ENCODE results near the gene CLEC16A.

The CLEC16A gene

DNA sequence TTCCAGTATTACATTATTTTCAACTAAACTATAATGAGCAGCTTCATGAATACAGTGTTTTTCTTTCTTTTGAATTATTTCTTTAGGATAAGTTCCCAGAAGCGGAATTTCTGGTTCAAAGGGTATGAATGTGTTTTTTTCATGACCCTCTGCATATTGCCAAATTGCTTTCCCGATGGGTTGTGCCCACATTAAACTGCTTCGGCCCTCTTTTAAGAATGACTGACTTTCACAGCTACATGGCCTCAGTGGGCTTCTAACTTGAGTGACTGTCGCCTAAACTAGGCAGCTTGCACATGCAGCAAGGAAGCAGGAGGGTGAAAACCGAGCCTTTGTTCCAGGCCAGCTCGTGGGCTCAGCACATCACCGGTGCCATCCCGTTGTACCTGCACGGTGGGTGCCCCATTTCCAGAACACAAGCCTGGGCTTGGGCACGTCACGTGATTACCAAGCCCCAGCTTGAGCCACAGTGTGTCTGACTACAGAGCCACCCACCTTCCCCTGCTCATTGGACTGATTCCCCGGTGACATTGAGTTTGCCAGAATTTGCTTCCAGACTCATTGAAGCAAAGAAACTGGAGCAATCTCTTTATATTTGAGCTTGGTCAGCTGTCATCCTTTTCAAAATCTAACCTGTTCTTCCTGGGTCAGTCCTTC is 112.8 kb downstream of the CLEC16A start:
- FAIRE-seq: no peak
- no peak for DNase-seq (ENCODE audit: insufficient read length, low spot score)
- no peak for TF ChIP-seq POLR2A (IDR thresholded peaks at IDR 0.05; ENCODE audit: low read depth, low read length)

DNA sequence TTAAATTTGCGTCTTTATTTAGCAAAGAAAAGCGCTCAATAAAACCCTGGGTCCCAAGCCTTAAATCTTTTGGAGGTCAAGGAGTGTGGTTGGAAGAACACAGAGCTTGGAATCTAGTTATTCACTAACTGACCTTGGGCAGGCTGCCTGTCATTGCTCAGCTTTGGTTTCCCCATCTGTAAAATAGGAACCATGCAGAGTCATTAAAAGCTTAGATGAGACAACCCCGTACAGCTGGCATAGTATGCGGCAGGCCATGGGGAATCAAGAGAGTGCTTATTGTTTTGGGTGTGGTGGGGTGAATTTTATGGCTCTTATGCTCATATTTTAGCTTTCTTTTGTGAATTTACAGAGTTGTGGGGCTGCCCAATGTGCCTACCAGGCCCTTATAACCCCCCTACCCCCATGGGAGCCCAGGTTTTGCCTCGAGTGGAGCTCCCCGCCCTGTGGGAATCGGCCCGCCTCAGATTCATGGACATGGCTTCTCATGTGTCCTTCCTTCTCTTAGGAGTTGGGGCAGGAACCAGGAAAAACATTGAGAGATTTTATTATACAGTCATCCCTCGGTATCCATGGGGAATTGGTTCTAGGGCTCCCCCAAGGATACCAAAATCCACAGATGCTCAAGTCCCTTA is 113.5 kb downstream of the CLEC16A start:
- FAIRE-seq (no peak), DNase-seq (ENCODE audit: insufficient read length, low spot score) (no peak)
- no peak for TF ChIP-seq POLR2A (IDR thresholded peaks at IDR 0.05; ENCODE audit: low read depth, low read length)

GRCh38 chr16:11058832-11059231 is 114.5 kb downstream of the CLEC16A start:
- no peak for DNase-seq (ENCODE audit: insufficient read length, low spot score)
- FAIRE-seq: no peak
- TF ChIP-seq POLR2A (IDR thresholded peaks at IDR 0.05; ENCODE audit: low read depth, low read length): no peak

- no peak for DNase-seq (ENCODE audit: insufficient read length, low spot score)
- FAIRE-seq: no peak
- TF ChIP-seq POLR2A (IDR thresholded peaks at IDR 0.05; ENCODE audit: low read depth, low read length): no peak
Observed at GRCh38 chr16:11059588-11059987, 115.2 kb downstream of the CLEC16A start.

- FAIRE-seq (no peak), DNase-seq (ENCODE audit: insufficient read length, low spot score) (no peak)
- TF ChIP-seq POLR2A (IDR thresholded peaks at IDR 0.05; ENCODE audit: low read depth, low read length): no peak
Observed at GRCh38 chr16:11060364-11060763, 116.0 kb downstream of the CLEC16A start.

- DNase-seq (ENCODE audit: insufficient read length, low spot score): no peak
- TF ChIP-seq POLR2A (IDR thresholded peaks at IDR 0.05; ENCODE audit: low read depth, low read length): no peak
- no peak for FAIRE-seq
Observed at GRCh38 chr16:11060842-11061241, 116.5 kb downstream of the CLEC16A start.

DNA sequence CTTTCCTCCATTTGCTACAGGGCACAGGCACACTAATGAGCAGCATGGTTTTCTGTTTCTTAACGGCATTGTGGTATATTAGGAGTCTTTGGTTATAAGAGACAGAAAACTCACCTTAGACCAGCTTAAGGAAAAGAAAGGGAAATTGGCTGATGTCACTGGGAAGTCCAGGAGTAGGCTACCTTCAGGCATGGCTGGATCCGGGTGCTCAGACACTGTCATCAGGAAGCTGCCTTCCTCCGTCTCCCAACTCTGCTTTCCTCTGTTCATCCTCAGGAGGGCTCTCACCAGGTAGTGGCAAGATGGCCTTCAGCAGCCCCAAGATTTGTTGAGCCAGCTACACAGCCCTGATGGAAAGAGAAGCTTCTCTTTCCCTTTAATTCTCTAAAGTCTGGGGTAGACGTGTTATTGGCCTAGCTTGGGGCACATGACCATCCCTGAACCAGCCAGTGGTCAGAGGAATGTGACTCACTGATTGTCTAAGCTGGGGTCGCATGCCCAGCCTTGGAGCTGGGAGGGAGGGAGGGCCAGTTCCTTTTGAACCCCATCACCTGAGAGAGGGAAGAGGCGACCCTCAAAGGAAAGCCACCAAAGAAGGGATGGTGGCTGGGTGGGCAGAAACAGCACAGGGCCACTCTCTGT is 117.4 kb downstream of the CLEC16A start:
- no peak for TF ChIP-seq POLR2A (IDR thresholded peaks at IDR 0.05; ENCODE audit: low read depth, low read length)
- no peak for FAIRE-seq
- DNase-seq (ENCODE audit: insufficient read length, low spot score): no peak

- FAIRE-seq: no peak
- TF ChIP-seq POLR2A (IDR thresholded peaks at IDR 0.05; ENCODE audit: low read depth, low read length): no peak
- no peak for DNase-seq (ENCODE audit: insufficient read length, low spot score)
Observed at GRCh38 chr16:11063448-11064201, 119.3 kb downstream of the CLEC16A start.

DNA sequence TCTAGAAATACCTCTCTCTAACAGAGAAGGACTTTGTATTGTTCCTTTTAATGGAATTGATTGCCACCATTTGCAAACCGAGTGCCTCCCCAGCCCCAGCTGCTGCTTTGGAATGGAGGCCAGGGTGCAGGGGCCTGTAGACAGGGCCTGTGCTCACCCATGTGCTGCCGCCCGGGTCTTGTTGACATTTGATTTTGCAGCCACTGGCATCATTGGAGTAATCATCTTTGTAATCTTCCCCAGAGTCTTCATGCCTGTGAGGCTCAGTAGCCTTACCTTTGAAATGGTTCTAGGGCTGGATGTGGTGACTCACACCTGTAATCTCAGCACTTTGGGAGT is 119.8 kb downstream of the CLEC16A start:
- FAIRE-seq: no peak
- DNase-seq (ENCODE audit: insufficient read length, low spot score): no peak
- TF ChIP-seq POLR2A (IDR thresholded peaks at IDR 0.05; ENCODE audit: low read depth, low read length): no peak

DNA sequence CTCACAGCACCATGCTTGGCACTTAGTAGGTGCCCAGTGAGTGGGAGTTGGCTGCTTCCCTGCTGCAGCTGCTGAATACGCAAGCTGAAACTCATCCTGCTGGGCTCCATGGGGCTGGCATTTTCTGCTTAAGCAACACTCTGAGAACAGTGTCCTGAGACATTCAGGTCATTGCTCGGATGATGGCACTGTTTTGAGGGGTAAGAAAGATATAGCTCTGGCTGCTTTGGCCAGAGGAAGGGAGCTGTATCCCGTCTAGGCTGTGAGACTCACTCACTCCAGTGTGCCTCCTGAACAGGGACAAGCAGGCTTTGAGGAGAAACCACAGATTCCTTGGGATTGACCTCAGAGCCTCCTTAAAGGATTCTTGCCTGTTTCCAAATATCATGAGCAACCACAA is 120.5 kb downstream of the CLEC16A start:
- TF ChIP-seq POLR2A (IDR thresholded peaks at IDR 0.05; ENCODE audit: low read depth, low read length): no peak
- DNase-seq (ENCODE audit: insufficient read length, low spot score): no peak
- no peak for FAIRE-seq

DNA sequence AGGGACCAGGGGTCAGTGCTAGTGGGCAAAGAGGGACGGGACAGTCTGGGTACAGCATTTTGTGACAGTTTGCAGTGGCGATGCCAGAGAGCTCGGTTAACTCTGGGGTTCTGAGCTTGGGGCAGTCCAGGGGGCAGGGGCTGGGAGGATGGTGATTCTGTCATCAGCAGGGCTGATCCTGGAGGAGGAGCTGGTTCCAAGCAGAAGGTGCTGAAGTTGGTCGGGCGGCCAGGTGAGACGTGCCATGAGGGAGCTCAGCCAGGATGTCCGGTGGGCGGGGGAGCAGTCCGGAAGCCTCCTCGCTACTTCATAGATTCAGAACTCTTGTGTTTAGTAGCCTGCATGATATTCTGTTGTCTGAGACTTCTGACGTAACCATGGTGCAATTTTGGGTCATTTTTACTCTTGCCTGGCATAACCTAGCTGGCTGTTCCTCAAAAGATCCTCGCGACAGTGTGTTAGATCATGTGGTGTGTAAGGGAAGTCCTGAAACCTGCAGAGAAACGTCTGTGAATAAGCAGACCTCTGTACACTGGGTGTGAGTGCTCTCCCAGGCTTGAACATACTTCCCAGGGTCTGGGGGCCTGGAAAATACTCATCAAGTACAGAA is 122.0 kb downstream of the CLEC16A start:
- TF ChIP-seq POLR2A (IDR thresholded peaks at IDR 0.05; ENCODE audit: low read depth, low read length): no peak
- FAIRE-seq (no peak), DNase-seq (ENCODE audit: insufficient read length, low spot score) (no peak)

GRCh38 chr16:11067266-11067665 is 122.9 kb downstream of the CLEC16A start:
- FAIRE-seq (no peak), DNase-seq (ENCODE audit: insufficient read length, low spot score) (no peak)
- no peak for TF ChIP-seq POLR2A (IDR thresholded peaks at IDR 0.05; ENCODE audit: low read depth, low read length)

GRCh38 chr16:11067697-11068141 is 123.4 kb downstream of the CLEC16A start:
- no peak for DNase-seq (ENCODE audit: insufficient read length, low spot score)
- no peak for FAIRE-seq
- TF ChIP-seq POLR2A (IDR thresholded peaks at IDR 0.05; ENCODE audit: low read depth, low read length): no peak

DNA sequence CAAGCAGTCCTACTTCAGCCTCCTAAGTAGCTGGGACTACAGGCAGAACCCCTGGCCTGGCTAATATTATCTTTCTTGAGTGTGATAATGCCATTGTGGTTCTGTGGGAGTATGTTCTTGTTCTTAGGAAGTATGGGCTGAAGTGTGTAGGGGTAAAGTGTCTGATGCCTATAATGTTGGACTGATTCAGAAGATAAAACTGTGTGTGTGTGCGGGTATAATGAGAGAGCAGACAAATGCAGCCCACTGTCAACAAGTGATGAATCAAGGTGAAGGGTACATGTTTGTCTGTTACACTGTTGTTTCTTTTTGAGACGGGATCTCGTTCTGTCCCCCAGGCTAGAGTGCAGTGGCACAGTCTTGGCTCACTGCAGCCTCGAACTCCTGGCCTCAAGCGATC is 127.5 kb downstream of the CLEC16A start:
- TF ChIP-seq POLR2A (IDR thresholded peaks at IDR 0.05; ENCODE audit: low read depth, low read length): no peak
- no peak for FAIRE-seq
- no peak for DNase-seq (ENCODE audit: insufficient read length, low spot score)
